GM12878 (cell line): ENCODE data around the gene TLX2. TPM values are rescaled to one million over a fixed set of nuclear protein-coding genes. Genes with fewer than 3 reads are reported as not detected.

ENCODE experiments used
- ATAC-seq: fragments of 200-7000 bp; cut with Tn5 transposase; 3 replicates; pipeline ENCODE4 v1.9.1; 2020; ENCODE audit warnings: mild to moderate bottlenecking, moderate library complexity
- BruUV-seq: library from RNA; stranded (reverse); fragments of 400-500 nt; replicated peaks from 2 replicates; lab custom pipeline; 2021; lab: Mats Ljungman, UMichigan
- CTCF ChIA-PET: fragments of 300-600 bp; sonication (Branson Sonifier 250); formaldehyde crosslinking; extraction: SDS; loops from one replicate; lab custom pipeline; 2021; ENCODE audit warnings: inconsistent platforms; lab: Yijun Ruan, JAX
- POLR2A ChIA-PET: fragments of 350-600 bp; formaldehyde crosslinking; extraction: SDS; loops from one replicate; lab custom pipeline; 2021; ENCODE audit warnings: inconsistent platforms; lab: Charles Lee
- RAD21 ChIA-PET: fragments of 300-600 bp; sonication (Branson Sonifier 250); formaldehyde crosslinking; loops from one replicate; lab custom pipeline; 2023; ENCODE audit warnings: antibody characterized with exemption; ENCODE audit not compliant: unreplicated experiment; lab: Charles Lee
- SMC1A ChIA-PET: fragments of 300-600 bp; sonication (Branson Sonifier 250); formaldehyde crosslinking; loops from one replicate; lab custom pipeline; 2023; ENCODE audit not compliant: unreplicated experiment, uncharacterized antibody; lab: Charles Lee
- DNase-seq: peaks from one replicate; pipeline ENCODE4 v3.0.0-alpha.2; 2011; ENCODE audit warnings: low read depth, low spot score
- FAIRE-seq: peaks from 3 replicates; lab custom pipeline; 2011; peaks lifted over from hg19 to GRCh38; lab: Jason Lieb, UNC
- H2AFZ ChIP-seq: 2 replicates; pipeline ENCODE4 v1.6.0; 2011; ENCODE audit warnings: low read depth, low read length, control low read depth; ENCODE audit not compliant: control insufficient read depth
- H3K27ac ChIP-seq: 2 replicates; pipeline ENCODE4 v1.5.1; 2011; ENCODE audit warnings: control low read depth; ENCODE audit not compliant: control insufficient read depth, insufficient read depth
- H3K27me3 ChIP-seq, 2 experiments: replicated peaks in 1 of 2; 2 replicates each; pipeline versions ENCODE4 v1.6.0 to v1.6.1; 2011; ENCODE audit warnings: low read length in 1 of 2; ENCODE audit not compliant: control insufficient read depth in 2 of 2, insufficient read depth in 2 of 2
- H3K36me3 ChIP-seq, 2 experiments: 2 replicates each; pipeline ENCODE4 v1.5.1; 2011; ENCODE audit warnings: low read length in 1 of 2; ENCODE audit not compliant: control insufficient read depth in 2 of 2, insufficient read depth in 2 of 2
- H3K4me1 ChIP-seq: 2 replicates; pipeline ENCODE4 v1.6.1; 2011; ENCODE audit warnings: mild to moderate bottlenecking, low read length, moderate library complexity, mixed read lengths; ENCODE audit not compliant: control insufficient read depth, insufficient read depth
- H3K4me2 ChIP-seq: 2 replicates; pipeline ENCODE4 v1.6.0; 2011; ENCODE audit warnings: control low read depth; ENCODE audit not compliant: control insufficient read depth, insufficient read depth
- H3K4me3 ChIP-seq: fragments of 200-600 bp; sonication (generic); 2 replicates; pipeline ENCODE4 v1.5.1; 2016
- H3K79me2 ChIP-seq: 2 replicates; pipeline ENCODE4 v1.6.0; 2011; ENCODE audit warnings: low read length; ENCODE audit not compliant: control insufficient read depth, insufficient read depth
- H3K9ac ChIP-seq: 2 replicates; pipeline ENCODE4 v1.8.0; 2011; ENCODE audit warnings: low read length, control low read depth, mixed read lengths; ENCODE audit not compliant: control insufficient read depth, insufficient read depth
- H3K9me3 ChIP-seq: replicated peaks from 3 replicates; pipeline ENCODE4 v1.5.1; 2011; ENCODE audit warnings: mild to moderate bottlenecking, low read length; ENCODE audit not compliant: control insufficient read depth, insufficient read depth
- H4K20me1 ChIP-seq: 2 replicates; pipeline ENCODE4 v1.6.0; 2011; ENCODE audit not compliant: control insufficient read depth, insufficient read depth
- GABPA ChIP-seq: IDR thresholded peaks from 2 replicates; pipeline ENCODE4 v1.6.1; 2014; ENCODE audit warnings: antibody characterized with exemption, low read depth, mild to moderate bottlenecking, inconsistent platforms
- MTA2 ChIP-seq: fragments of 450-650 bp; IDR thresholded peaks from 2 replicates; pipeline ENCODE4 v1.6.1; 2016; ENCODE audit warnings: low read depth, mild to moderate bottlenecking, moderate library complexity
- RAD21 ChIP-seq: IDR thresholded peaks from 2 replicates; pipeline ENCODE4 v1.6.1; 2011; ENCODE audit warnings: mild to moderate bottlenecking, low read depth, low read length, moderate library complexity; ENCODE audit not compliant: insufficient read depth
- SMC3 ChIP-seq: IDR thresholded peaks from 2 replicates; pipeline ENCODE4 v1.6.1; 2011; ENCODE audit warnings: low read length, improper control_type of control experiment, borderline replicate concordance
- SPI1 ChIP-seq: IDR thresholded peaks from 2 replicates; pipeline ENCODE4 v1.6.1; 2011; ENCODE audit warnings: low read depth, mild to moderate bottlenecking, low read length, moderate library complexity, borderline replicate concordance; ENCODE audit not compliant: insufficient read depth
- ZNF207 ChIP-seq: fragments of 450-650 bp; IDR thresholded peaks from 2 replicates; pipeline ENCODE4 v1.6.1; 2014; ENCODE audit warnings: antibody characterized with exemption, mild to moderate bottlenecking, borderline replicate concordance
- WGBS: methylation state at CpG from one replicate; pipeline ENCODE4 v1.1.6; 2016; ENCODE audit warnings: low lambda C conversion rate; ENCODE audit not compliant: insufficient replicate concordance, insufficient coverage; ENCODE audit errors: missing lambda C conversion rate; 5-methylcytosine and 5-hydroxymethylcytosine counted together
- in situ Hi-C: fragments of 300-500 bp; cut with MboI; formaldehyde crosslinking; loops from 9 replicates; pipeline ENCODE4 v1.14.3; 2018; ENCODE audit warnings: mixed read lengths
- intact Hi-C: fragments of 100-400 bp; cut with micrococcal nuclease; formaldehyde crosslinking; loops from one replicate; pipeline ENCODE4 v1.14.2; 2022; ENCODE audit not compliant: unreplicated experiment
- polyA plus RNA-seq, 11 experiments: library from polyadenylated mRNA; depleted of rRNA in 4 of 11; unstranded in 6 of 11; stranded (reverse) in 5 of 11; fragments of >200 nt; fragmentation: Nextera tagmentation in 4 of 11; fragmentation: Illumina TruSeq in 1 of 11; extraction: Ambion mirVana in 4 of 11; extraction: Trizol in 1 of 11; gene quantifications; 1 replicate in 1 of 11; 2 replicates in 10 of 11; pipeline versions ENCODE4 v1.2.1 to v1.2.3, GENCODE V29; 2011 to 2016; ENCODE audit warnings: inconsistent platforms in 2 of 11, missing spikeins in 2 of 11, low read depth in 1 of 11
- total RNA-seq, 4 experiments: library from RNA; depleted of rRNA in 3 of 4; stranded (reverse); fragments of >200 nt in 3 of 4; fragmentation: Illumina TruSeq in 1 of 4; extraction: Trizol in 1 of 4; gene quantifications; 2 replicates each; pipeline versions ENCODE4 v1.2.1 to v1.2.3, GENCODE V29; 2013 to 2021
- TF ChIP-seq, protein P1 (sequence below): IDR thresholded peaks from 2 replicates; pipeline ENCODE4 v1.6.1; 2012; ENCODE audit warnings: low read depth, low read length, improper control_type of control experiment
- TF ChIP-seq, protein P2 (sequence below): IDR thresholded peaks from 2 replicates; pipeline ENCODE4 v1.6.1; 2011; ENCODE audit warnings: borderline replicate concordance, low read depth, mild to moderate bottlenecking, moderate library complexity, mixed read lengths, low read length; ENCODE audit not compliant: insufficient read depth; ENCODE audit errors: extremely low read length
- TF ChIP-seq, protein P3 (sequence below): fragments of 450-650 bp; IDR thresholded peaks from 2 replicates; pipeline ENCODE4 v1.6.1; 2017; ENCODE audit warnings: mild to moderate bottlenecking, moderate library complexity
- TF ChIP-seq, protein P4 (sequence below): fragments of 150-350 bp; IDR thresholded peaks from 2 replicates; pipeline ENCODE4 v1.6.1; 2016; ENCODE audit warnings: low read depth, low read length
- TF ChIP-seq, protein P5 (sequence below), 3 experiments: IDR thresholded peaks in 2 of 3; conservative IDR thresholded peaks in 1 of 3; 2 replicates each; pipeline ENCODE4 v1.5.1; 2011; ENCODE audit warnings: low read depth in 3 of 3, low read length in 3 of 3, mild to moderate bottlenecking in 3 of 3, control low read depth in 2 of 3, moderate library complexity in 2 of 3, inconsistent platforms in 1 of 3, mixed read lengths in 1 of 3; ENCODE audit not compliant: control insufficient read depth in 2 of 3, insufficient read depth in 1 of 3; ENCODE audit errors: extremely low read depth in 1 of 3

The TLX2 gene
- total and polyA plus RNA-seq, 10 of the 15 experiments (the other 5 are each of a cell fraction or from before 2014, with no cell fraction given), result 0.06 to 5.5 (median 3.6) TPM; not detected in 1

DNA sequence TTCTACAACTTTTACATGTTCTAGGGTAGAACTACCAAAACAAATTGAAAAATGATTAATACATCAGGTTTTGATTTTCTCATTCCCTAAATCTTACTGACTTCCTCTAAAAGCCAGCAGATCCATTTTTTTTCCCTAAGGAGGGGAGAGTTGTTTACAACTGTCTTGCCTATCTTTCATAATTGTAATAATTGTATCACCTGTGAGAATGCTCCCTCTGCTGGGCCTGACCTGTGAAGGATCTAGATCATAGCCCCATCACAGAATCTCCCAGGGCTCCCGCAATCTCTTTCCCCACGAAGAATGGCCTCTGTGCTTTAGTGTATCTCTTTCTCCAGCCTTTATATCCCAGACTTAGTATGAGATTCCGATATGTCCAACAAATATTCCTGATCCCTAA, 30.4 kb downstream of the TLX2 start:
- no TSS peak for BruUV-seq
- no peak for FAIRE-seq
- no peak for TF ChIP-seq MTA2
- TF ChIP-seq, protein P1, sequence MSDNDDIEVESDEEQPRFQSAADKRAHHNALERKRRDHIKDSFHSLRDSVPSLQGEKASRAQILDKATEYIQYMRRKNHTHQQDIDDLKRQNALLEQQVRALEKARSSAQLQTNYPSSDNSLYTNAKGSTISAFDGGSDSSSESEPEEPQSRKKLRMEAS, result no peak
- TF ChIP-seq, protein P2, sequence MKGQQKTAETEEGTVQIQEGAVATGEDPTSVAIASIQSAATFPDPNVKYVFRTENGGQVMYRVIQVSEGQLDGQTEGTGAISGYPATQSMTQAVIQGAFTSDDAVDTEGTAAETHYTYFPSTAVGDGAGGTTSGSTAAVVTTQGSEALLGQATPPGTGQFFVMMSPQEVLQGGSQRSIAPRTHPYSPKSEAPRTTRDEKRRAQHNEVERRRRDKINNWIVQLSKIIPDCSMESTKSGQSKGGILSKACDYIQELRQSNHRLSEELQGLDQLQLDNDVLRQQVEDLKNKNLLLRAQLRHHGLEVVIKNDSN, result no peak
- no peak for TF ChIP-seq SPI1
- TF ChIP-seq, protein P3, sequence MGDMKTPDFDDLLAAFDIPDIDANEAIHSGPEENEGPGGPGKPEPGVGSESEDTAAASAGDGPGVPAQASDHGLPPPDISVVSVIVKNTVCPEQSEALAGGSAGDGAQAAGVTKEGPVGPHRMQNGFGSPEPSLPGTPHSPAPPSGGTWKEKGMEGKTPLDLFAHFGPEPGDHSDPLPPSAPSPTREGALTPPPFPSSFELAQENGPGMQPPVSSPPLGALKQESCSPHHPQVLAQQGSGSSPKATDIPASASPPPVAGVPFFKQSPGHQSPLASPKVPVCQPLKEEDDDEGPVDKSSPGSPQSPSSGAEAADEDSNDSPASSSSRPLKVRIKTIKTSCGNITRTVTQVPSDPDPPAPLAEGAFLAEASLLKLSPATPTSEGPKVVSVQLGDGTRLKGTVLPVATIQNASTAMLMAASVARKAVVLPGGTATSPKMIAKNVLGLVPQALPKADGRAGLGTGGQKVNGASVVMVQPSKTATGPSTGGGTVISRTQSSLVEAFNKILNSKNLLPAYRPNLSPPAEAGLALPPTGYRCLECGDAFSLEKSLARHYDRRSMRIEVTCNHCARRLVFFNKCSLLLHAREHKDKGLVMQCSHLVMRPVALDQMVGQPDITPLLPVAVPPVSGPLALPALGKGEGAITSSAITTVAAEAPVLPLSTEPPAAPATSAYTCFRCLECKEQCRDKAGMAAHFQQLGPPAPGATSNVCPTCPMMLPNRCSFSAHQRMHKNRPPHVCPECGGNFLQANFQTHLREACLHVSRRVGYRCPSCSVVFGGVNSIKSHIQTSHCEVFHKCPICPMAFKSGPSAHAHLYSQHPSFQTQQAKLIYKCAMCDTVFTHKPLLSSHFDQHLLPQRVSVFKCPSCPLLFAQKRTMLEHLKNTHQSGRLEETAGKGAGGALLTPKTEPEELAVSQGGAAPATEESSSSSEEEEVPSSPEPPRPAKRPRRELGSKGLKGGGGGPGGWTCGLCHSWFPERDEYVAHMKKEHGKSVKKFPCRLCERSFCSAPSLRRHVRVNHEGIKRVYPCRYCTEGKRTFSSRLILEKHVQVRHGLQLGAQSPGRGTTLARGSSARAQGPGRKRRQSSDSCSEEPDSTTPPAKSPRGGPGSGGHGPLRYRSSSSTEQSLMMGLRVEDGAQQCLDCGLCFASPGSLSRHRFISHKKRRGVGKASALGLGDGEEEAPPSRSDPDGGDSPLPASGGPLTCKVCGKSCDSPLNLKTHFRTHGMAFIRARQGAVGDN, result no peak
- TF ChIP-seq GABPA, result no peak
- TF ChIP-seq, protein P4, sequence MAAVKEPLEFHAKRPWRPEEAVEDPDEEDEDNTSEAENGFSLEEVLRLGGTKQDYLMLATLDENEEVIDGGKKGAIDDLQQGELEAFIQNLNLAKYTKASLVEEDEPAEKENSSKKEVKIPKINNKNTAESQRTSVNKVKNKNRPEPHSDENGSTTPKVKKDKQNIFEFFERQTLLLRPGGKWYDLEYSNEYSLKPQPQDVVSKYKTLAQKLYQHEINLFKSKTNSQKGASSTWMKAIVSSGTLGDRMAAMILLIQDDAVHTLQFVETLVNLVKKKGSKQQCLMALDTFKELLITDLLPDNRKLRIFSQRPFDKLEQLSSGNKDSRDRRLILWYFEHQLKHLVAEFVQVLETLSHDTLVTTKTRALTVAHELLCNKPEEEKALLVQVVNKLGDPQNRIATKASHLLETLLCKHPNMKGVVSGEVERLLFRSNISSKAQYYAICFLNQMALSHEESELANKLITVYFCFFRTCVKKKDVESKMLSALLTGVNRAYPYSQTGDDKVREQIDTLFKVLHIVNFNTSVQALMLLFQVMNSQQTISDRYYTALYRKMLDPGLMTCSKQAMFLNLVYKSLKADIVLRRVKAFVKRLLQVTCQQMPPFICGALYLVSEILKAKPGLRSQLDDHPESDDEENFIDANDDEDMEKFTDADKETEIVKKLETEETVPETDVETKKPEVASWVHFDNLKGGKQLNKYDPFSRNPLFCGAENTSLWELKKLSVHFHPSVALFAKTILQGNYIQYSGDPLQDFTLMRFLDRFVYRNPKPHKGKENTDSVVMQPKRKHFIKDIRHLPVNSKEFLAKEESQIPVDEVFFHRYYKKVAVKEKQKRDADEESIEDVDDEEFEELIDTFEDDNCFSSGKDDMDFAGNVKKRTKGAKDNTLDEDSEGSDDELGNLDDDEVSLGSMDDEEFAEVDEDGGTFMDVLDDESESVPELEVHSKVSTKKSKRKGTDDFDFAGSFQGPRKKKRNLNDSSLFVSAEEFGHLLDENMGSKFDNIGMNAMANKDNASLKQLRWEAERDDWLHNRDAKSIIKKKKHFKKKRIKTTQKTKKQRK, result no peak
- TF ChIP-seq SMC3, result peak; percentile 28; the same call in 1 of the 2 replicates
- TF ChIP-seq ZNF207, result no peak
- TF ChIP-seq, protein P5, sequence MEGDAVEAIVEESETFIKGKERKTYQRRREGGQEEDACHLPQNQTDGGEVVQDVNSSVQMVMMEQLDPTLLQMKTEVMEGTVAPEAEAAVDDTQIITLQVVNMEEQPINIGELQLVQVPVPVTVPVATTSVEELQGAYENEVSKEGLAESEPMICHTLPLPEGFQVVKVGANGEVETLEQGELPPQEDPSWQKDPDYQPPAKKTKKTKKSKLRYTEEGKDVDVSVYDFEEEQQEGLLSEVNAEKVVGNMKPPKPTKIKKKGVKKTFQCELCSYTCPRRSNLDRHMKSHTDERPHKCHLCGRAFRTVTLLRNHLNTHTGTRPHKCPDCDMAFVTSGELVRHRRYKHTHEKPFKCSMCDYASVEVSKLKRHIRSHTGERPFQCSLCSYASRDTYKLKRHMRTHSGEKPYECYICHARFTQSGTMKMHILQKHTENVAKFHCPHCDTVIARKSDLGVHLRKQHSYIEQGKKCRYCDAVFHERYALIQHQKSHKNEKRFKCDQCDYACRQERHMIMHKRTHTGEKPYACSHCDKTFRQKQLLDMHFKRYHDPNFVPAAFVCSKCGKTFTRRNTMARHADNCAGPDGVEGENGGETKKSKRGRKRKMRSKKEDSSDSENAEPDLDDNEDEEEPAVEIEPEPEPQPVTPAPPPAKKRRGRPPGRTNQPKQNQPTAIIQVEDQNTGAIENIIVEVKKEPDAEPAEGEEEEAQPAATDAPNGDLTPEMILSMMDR (IDR thresholded peaks at IDR 0.05 in 2 of 3, conservative IDR thresholded peaks at IDR 0.05 in 1 of 3; ENCODE audit: control insufficient read depth in 2 of 3, extremely low read depth in 1 of 3, insufficient read depth in 1 of 3, low read depth in 3 of 3, low read length in 3 of 3), result peak; percentile 33 to 41 (median 39); a peak in 4 of 6 replicates
- peak; percentile 46; the same call in 1 of the 2 replicates for TF ChIP-seq RAD21

More for the DNA sequence above, 30.4 kb downstream of the TLX2 start:
- ATAC-seq (no peak), DNase-seq (no peak)
- in situ Hi-C loops, result no loop called here
- ChIA-PET POLR2A (interaction anchor here (1.1 to 17.8 kb wide), 4 partner anchors 11 to 31 kb away, joined by 4 to 441 read pairs (median 4); partner anchors contain the start of gene DQX1), CTCF (interaction anchor here (0.8 to 14.3 kb wide), 15 partner anchors 12 to 62 kb away, joined by 3 to 96 read pairs (median 6); partner anchors contain the start of genes AUP1, CCDC142, DQX1 and HTRA2), RAD21 (interaction anchor here (1.2 to 2.6 kb wide), 5 partner anchors 12 to 41 kb away, joined by 3 to 12 read pairs (median 4); no protein-coding TSS in a partner anchor), SMC1A (interaction anchor here (1.0 to 5.3 kb wide), 8 partner anchors 12 to 88 kb away, joined by 3 to 60 read pairs (median 4); partner anchors contain the start of gene HTRA2)
- Histone ChIP-seq H3K4me2 (no peak overlapping the region), H4K20me1 (no peaks in the 10 kb centered on the region), H3K4me1 (peaks cover 12% of the 10 kb centered on the region), H3K79me2 (peaks cover 28% of the 10 kb centered on the region), H3K36me3 (no peaks in the 10 kb centered on the region; a peak in 1 of 4 replicates), H2AFZ (no peak overlapping the region), H3K9me3 (no peaks in the 10 kb centered on the region), H3K27me3 (no peaks in the 10 kb centered on the region), H3K4me3 (no peak overlapping the region), H3K9ac (no peak overlapping the region), H3K27ac (no peak overlapping the region)
- intact Hi-C loops, result loop anchor here (1.0 kb wide), 1 partner anchor 61 kb away; the partner anchor contains the start of gene TTC31
- 68% methylated on average over 3 of the region's 3 CpGs for WGBS
